Glomerular visceral epithelial cell (primary cell): ENCODE results near the gene OMP.
A peak's percentile ranks its signal among the peaks of the same experiment; 100 is the strongest.
"Not testable (repeated sequence)": the region's sequence is repeated elsewhere in the genome, so short reads cannot be mapped to it uniquely, and the experiment has no call there.

Experiments used
- DNase-seq: peaks from one replicate; pipeline ENCODE4 v3.0.0-alpha.2; 2016; ENCODE audit errors: extremely low spot score

OMP gene

DNA sequence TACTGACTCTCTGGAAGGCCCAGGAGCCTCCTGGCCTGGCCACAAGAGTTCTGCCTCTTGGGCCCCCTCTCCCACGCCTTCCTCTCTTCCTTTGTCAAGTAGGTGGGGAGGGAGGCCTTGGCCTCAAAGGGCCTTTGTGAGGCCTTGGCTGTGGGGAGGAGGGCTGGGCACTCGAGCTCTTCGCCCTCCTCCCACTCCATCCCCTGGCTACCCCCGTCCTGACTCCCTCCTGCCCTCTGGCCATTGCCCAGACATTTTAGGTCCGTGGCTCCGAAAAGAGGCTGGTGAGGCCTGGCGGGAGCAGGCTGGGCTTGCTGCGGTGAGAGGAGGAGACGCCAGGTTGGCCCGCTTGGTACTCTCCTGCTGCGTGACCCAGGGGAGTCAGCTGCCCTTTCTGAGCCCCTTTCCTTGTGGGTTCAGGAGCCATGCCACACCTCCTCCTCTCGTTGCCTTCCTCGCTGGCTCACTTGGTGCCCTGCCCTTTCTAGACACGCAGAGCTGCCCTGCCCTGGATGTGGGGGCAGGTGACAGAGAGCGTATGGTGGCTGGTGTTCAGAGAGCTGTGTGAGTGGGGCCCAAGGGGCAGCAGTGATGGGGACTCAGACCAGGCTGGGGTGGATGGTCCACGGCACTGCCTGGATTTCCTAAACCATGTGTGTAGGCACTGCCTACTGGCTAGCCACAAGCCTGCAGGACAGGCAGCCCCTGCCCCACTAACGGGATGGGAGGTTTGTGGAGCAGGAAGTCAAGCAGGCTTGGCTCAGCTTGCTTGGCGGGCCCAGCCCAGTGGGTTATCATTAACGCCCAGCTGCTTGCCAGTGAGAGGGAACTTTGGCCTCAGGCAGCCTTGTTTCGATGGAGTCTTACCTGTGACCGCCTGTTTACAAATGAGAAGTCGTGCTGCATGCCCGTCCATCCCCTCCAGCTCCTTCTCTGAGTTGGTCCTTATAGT is 15.8 kb upstream of the OMP start:
- no peak for DNase-seq

- DNase-seq: no peak
These were observed 14.9 kb upstream of the OMP start for GRCh38 chr11:77087723-77088225.

DNA sequence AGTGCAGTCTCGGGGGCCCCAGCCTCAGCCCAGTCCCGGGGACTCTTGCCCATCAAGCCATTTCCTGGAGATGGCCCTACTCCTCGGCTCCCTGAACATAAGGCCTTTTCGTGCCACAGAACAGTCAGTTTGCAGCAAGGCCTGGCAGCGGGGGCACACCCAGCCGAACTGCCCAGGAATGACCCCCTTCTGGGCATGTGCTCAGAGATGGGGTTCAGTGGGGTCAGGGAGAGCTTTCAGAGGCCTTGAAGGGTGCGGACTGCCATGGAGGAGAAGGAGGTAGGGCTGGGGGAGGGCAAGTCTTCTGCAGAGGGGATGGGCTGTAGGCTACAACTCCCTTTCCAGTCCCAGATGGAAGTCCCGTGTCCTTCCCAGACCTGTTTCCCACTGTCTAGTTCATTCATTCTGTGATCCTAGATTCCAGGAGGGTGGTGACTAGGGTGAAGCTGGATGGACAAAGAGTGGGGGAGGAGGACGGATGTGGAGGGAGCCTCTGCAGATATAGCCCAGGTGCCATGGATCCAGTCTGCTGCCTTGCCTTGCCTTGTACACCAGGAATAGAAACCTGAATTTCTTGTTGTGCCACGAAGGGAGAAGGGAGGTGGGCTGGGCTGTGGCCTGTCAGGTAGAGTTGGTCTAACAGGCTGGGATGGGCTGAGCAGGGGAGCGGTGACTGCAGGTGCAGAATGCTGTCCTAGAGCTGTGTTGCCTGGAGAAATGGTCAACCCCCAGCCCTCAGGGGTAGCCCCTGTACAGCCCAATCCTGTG is 14.2 kb upstream of the OMP start:
- DNase-seq: no peak

GRCh38 chr11:77089004-77089545 is 13.6 kb upstream of the OMP start:
- DNase-seq: no peak

DNA sequence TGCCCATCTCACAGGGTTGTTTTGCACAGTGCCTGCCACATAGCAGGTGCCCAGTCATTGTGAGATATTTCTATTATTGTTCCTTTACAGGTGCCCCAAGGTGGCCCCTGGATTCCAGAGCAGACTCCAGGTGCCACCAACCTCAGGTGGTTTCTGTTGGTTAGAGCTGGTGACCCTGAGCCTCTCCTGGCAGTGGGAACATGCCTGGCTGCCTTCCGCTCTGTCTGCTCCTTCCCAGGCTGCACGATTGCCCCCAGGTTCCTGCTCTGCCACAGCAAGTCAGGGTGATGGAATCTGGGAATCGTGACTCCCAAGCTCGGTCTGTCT is 12.6 kb upstream of the OMP start:
- DNase-seq: no peak

- no peak for DNase-seq
These were observed 12.1 kb upstream of the OMP start for GRCh38 chr11:77090373-77091111.

DNA sequence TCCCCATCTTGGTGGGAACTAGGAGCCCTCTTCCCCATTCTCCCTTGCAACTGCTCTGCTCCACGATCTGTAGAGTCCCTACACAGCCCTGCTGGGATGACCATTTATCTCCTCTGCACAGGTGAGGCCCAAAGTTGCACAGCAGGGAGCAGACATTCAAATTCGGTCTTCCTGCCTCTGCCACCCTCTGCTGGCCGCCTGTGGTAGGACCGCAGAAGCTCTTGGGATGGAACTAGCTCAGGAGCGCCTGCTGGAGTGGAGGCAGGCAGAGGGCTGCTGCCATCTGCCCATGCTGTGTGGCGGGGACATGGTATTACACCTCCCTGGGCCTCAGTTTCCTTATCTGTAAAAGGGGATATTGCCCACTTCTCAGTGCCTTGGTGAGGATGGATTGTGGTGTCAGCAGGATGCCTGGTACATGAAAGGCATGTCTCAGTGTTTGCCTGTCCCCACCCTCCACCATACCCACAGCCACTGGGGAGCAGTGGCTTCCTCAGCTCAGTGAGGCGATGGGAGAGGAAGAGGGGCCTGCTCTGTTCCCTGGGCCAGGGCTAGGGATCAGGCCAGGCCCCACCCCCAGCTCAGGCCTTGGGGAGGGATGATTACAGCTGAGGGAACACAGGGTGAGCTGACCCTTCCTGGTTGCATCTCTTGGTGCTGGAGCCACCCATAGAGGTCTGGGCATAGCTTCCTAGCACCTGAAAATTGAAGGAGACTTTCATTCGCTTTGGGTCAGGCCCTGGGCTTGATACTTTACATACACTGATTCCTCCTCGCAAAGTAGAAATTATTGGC is 11.3 kb upstream of the OMP start:
- peak; percentile 77 for DNase-seq

DNA sequence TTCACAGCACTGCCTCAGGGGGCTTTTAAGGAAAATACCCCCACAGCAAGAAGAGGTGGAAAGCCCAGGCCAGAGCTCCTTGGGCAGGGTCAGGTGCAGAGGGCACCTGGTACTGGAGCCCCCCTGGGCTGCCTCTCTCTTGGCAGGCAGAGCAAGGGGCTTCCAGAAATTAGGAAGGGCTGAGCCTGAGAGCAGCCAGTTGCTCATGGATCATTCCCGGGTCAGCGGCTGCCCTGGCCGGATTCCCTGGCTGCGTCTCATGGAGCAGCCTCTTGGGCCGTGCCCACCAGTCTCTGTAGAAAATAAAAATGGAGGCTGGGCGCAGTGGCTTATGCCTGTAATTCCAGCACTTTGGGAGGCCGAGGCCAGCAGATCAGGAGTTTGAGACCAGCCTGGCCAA is 10.3 kb upstream of the OMP start:
- no peak for DNase-seq

- no peak for DNase-seq
These were observed 9.4 kb upstream of the OMP start for GRCh38 chr11:77093056-77093891.

- DNase-seq: no peak
These were observed 8.4 kb upstream of the OMP start for GRCh38 chr11:77093987-77094840.

DNA sequence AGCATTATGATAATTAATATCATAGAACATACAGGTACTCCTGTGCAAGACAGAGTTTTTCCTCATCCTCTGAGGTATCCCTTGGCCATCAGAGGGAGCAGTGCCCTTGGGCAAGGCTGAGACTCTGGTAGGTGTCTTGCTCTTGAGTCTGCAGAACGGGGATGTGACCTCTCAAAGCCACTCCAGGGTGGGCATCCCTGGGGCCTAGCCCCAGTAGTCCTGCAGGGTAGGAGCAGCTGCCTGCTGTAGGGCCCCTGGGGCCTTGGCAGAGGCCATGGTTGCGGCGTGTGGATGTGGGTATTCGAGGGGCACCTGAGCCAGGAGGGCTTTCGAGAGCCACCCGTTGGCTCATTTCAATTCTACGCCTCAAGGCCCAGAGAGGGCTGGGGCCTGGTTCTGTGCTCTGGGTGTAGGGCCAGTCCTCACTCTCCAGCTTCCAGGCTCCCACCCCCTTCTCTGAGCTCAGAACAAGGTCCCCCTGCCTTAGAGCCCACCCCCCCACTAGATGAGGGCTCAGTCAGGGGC is 7.7 kb upstream of the OMP start:
- no peak for DNase-seq

GRCh38 chr11:77095551-77096490 is 6.8 kb upstream of the OMP start:
- no peak for DNase-seq

DNA sequence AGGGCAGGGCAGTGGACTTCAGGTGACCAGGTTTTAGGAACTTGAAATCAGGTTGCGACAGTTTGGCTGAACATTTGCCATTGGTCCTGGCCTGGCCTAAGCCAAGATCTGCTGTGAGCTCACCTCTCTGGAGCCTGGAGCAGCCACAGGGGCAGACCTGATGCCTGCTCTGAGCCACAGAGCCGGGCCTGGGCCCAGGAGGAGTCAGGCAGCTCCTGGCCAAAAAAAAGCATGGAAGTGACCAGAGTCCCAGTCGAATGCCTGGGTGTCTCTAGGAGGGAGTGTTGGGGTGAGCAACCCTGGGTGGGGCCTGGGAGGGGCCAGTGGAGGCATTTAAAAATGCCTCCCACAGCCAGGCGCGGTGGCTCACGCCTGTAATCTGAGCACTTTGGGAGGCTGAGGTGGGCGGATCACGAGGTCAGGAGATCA is 6.0 kb upstream of the OMP start:
- no peak for DNase-seq

- not testable (repeated sequence) for DNase-seq
These were observed 5.5 kb upstream of the OMP start for GRCh38 chr11:77097180-77097579.

- DNase-seq: no peak
These were observed 2.2 kb upstream of the OMP start for GRCh38 chr11:77100166-77101042.

GRCh38 chr11:77101043-77101537 is 1.6 kb upstream of the OMP start:
- DNase-seq: no peak

- no peak for DNase-seq
These were observed 679 bp downstream of the OMP start for GRCh38 chr11:77103319-77103718.
